Gastroesophageal sphincter (tissue), 3 donors: Measurements from ENCODE around the gene PTPRE.

Source experiments
- POLR2AphosphoS5 ChIP-seq: sonication (generic); formaldehyde crosslinking; IDR thresholded peaks from one replicate; pipeline ENCODE4 v1.6.1; 2017; ENCODE audit warnings: antibody characterized with exemption
- TF ChIP-seq, protein P1 (sequence below), 4 experiments: fragments of 200-600 bp in 2 of 4; fragments of 450-650 bp in 2 of 4; sonication (generic) in 1 of 4; IDR thresholded peaks; one replicate each; pipeline ENCODE4 v1.5.1; 2017 to 2019; ENCODE audit warnings: antibody characterized with exemption in 4 of 4, mild to moderate bottlenecking in 2 of 4, moderate library complexity in 2 of 4

DNA sequence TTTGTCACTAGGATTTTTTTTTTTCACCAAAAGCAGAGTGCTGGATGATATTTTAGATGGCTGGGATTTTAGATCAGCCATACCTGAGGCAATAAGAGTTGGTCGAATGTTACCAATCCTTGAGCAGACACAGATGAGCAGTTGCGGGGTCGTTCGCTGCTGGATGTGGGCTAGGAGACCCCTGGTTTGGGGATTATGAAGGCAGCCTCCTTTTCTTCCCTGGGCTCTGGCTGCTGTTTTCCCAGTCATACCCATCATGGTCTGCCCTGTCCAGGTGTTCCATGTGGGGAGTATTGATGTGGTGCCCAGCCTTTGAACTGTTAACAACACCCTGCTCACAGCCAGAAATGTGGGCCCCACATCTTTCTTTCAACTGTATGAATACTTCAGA lies 5.0 kb downstream of the PTPRE start:
- no peak for TF ChIP-seq POLR2AphosphoS5
- TF ChIP-seq, protein P1, sequence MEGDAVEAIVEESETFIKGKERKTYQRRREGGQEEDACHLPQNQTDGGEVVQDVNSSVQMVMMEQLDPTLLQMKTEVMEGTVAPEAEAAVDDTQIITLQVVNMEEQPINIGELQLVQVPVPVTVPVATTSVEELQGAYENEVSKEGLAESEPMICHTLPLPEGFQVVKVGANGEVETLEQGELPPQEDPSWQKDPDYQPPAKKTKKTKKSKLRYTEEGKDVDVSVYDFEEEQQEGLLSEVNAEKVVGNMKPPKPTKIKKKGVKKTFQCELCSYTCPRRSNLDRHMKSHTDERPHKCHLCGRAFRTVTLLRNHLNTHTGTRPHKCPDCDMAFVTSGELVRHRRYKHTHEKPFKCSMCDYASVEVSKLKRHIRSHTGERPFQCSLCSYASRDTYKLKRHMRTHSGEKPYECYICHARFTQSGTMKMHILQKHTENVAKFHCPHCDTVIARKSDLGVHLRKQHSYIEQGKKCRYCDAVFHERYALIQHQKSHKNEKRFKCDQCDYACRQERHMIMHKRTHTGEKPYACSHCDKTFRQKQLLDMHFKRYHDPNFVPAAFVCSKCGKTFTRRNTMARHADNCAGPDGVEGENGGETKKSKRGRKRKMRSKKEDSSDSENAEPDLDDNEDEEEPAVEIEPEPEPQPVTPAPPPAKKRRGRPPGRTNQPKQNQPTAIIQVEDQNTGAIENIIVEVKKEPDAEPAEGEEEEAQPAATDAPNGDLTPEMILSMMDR (IDR thresholded peaks at IDR 0.05), result no peak
